Colonic mucosa (tissue), 4 donors: ENCODE data around the gene PLCG1. TPM values are rescaled to one million over a fixed set of nuclear protein-coding genes. Genes with fewer than 3 reads are reported as not detected.

Experiments used
- DNase-seq: peaks from one replicate; pipeline ENCODE4 v3.0.0-alpha.2; 2020
- H3K27ac ChIP-seq: fragments of 200-600 bp; one replicate; pipeline ENCODE4 v1.8.0; 2021
- H3K27me3 ChIP-seq: fragments of 200-600 bp; one replicate; pipeline ENCODE4 v1.8.0; 2021
- H3K36me3 ChIP-seq: fragments of 200-600 bp; one replicate; pipeline ENCODE4 v1.8.0; 2021
- H3K4me1 ChIP-seq: fragments of 200-600 bp; one replicate; pipeline ENCODE4 v1.8.0; 2021; ENCODE audit warnings: mild to moderate bottlenecking
- H3K4me3 ChIP-seq: fragments of 200-600 bp; one replicate; pipeline ENCODE4 v1.8.0; 2021
- H3K9ac ChIP-seq, 2 donors: one replicate each; pipeline ENCODE4 v1.7.0; 2013; ENCODE audit warnings: control low read depth in 2 of 2, low read depth in 2 of 2, low read length in 2 of 2
- H3K9me3 ChIP-seq: fragments of 200-600 bp; one replicate; pipeline ENCODE4 v1.8.0; 2021
- intact Hi-C: fragments of 100-400 bp; cut with DNase I; formaldehyde crosslinking; loops from one replicate; pipeline ENCODE4 v1.14.1; 2022
- total RNA-seq, 2 donors: library from RNA; stranded (reverse); fragmentation: NEBNext Ultra II Directional in 1 of 2; extraction: Animal tissue kit (Norgen Biotek cat#: 25700) in 1 of 2; gene quantifications; one replicate each; pipeline ENCODE4 v1.2.1, GENCODE V29; 2021
- TF ChIP-seq, protein P1 (sequence below): fragments of 200-600 bp; IDR thresholded peaks from one replicate; pipeline ENCODE4 v1.8.0; 2022; ENCODE audit warnings: antibody characterized with exemption, mild to moderate bottlenecking
- donor health status: healthy.
- donor health status: DM: no; HTN: no; CAD: no.
- donor health status: DM: no; HTN: no; CAD: no.

PLCG1 gene
- total RNA-seq, 2 donors from 2014 or later, result 57.3 to 67.4 TPM

DNA sequence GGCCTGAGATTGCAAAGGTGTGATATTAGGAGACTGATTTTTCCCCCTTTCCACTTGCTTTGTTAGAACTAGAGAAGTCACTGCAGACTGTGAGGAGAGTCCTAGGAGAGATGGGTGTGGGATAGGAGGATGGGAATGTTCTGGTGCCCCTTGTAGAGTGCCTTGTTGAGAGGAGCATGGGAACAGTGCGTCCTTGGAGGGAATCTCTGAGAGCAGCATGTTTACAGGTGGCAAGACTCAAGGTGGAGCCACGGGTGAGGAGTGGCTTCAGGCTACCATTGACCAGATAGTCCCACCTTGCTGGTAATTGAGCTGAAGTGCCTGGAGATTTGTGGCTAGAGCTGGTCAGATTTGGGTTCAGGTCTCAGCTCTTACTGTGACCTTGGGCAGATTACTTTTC lies 6.0 kb downstream of the PLCG1 start:
- no peaks in the 10 kb centered on the region for H3K9me3 ChIP-seq
- no peaks in the 10 kb centered on the region for H3K4me1 ChIP-seq
- no peak for DNase-seq
- no peaks in the 10 kb centered on the region for H3K27me3 ChIP-seq
- intact Hi-C loops, result no loop called here
- H3K27ac ChIP-seq, result no peak overlapping the region
- TF ChIP-seq, protein P1, sequence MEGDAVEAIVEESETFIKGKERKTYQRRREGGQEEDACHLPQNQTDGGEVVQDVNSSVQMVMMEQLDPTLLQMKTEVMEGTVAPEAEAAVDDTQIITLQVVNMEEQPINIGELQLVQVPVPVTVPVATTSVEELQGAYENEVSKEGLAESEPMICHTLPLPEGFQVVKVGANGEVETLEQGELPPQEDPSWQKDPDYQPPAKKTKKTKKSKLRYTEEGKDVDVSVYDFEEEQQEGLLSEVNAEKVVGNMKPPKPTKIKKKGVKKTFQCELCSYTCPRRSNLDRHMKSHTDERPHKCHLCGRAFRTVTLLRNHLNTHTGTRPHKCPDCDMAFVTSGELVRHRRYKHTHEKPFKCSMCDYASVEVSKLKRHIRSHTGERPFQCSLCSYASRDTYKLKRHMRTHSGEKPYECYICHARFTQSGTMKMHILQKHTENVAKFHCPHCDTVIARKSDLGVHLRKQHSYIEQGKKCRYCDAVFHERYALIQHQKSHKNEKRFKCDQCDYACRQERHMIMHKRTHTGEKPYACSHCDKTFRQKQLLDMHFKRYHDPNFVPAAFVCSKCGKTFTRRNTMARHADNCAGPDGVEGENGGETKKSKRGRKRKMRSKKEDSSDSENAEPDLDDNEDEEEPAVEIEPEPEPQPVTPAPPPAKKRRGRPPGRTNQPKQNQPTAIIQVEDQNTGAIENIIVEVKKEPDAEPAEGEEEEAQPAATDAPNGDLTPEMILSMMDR, result no peak
- no peaks in the 10 kb centered on the region for H3K36me3 ChIP-seq
- no peak overlapping the region for H3K4me3 ChIP-seq
- H3K9ac ChIP-seq, result no peak overlapping the region

DNA sequence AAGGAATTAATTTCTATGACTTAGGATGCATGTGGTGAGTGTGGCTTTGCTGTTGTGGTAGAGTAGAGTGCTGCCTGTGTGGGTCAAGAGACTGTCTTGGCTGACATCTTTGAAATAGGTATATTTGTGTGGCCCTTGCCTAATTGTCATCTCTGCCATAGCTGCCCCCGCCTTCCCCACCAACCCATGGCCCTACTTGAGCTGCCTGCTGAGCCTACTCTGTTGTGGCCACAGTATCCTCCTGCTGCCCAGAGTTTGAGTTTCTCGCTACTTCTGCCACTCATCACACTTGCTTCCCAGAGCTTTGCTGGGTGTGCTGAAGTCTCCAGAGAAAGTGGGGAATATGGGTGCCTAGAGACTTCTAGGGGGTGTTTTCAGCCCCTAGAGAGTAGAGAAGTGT lies 8.0 kb downstream of the PLCG1 start:
- Histone ChIP-seq H3K9me3 (no peaks in the 10 kb centered on the region), H3K27ac (no peak overlapping the region), H3K4me3 (no peak overlapping the region), H3K4me1 (peaks cover 11% of the 10 kb centered on the region), H3K9ac (no peak overlapping the region), H3K27me3 (no peaks in the 10 kb centered on the region), H3K36me3 (no peaks in the 10 kb centered on the region)
- TF ChIP-seq, protein P1, result no peak
- DNase-seq, result no peak
- intact Hi-C loops, result no loop called here

DNA sequence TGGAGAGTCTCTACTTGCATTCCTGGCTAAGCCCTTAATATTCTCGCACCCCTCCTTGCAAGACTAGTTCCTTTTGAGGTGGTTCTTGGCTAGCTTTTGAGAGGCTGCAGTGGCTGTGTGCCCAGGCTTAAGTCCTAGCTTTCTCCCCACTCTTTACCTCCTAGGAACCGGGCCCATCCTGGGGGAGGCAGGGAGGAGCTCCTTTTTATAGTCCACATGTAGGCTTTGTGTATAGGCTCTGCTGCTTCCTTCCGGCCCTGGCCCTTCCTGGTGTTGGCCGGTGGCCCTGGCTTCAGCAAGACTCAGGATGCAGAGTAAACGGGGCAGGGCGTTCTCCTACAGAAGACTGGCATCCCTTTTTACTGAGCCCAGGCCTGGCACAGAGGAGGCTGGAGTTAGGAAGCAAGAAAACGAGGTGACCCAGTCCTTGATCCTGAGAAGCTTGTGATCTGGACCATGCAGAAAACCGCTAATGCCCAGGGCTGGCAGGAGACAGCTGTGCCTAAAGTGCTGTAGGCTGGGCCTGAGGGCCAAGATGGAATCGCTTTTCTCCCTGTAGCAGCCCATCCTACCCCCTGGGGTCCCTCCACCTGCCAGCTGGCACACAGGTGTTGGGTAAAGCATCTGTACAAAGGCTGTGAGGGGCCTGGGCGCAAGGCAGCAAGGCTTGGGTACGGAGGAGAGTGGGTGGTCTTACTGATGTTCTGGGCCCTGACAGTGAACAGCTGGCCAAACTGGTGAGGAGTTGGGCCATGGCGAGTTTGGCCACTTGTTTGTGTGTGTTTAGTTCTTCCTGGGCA lies 8.7 kb downstream of the PLCG1 start:
- H3K9me3 ChIP-seq, result no peaks in the 10 kb centered on the region
- no peak for DNase-seq
- TF ChIP-seq, protein P1, result no peak
- no peaks in the 10 kb centered on the region for H3K27me3 ChIP-seq
- no peak overlapping the region for H3K4me3 ChIP-seq
- intact Hi-C loops, result no loop called here
- H3K36me3 ChIP-seq, result no peaks in the 10 kb centered on the region
- no peak overlapping the region for H3K9ac ChIP-seq
- peaks cover 15% of the 10 kb centered on the region for H3K4me1 ChIP-seq
- no peak overlapping the region for H3K27ac ChIP-seq

DNA sequence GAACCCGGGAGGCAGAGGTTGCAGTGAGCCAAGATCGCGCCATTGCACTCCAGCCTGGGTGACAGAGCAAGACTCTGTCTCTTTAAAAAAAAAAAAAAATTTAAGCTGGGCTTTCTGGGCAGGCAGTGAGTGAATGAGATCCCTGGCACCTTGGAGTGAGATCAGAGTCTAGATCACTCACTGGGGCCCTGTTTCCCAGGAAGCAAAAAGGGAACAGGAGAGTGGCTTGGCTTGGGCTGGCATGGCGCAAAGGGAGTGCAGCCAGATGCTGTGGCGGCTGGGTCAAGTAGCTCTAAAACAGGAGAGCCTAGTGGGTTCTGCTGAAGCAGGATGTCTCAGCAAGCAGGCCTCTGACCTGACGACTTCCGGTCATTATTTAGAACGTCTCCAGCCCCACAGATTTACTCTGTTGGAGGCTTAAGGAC lies 10.4 kb downstream of the PLCG1 start:
- DNase-seq, result no peak
- Histone ChIP-seq H3K9ac (no peak overlapping the region), H3K27ac (no peak overlapping the region), H3K9me3 (no peaks in the 10 kb centered on the region), H3K4me1 (peaks cover 15% of the 10 kb centered on the region), H3K36me3 (no peaks in the 10 kb centered on the region), H3K4me3 (no peak overlapping the region), H3K27me3 (no peaks in the 10 kb centered on the region)
- TF ChIP-seq, protein P1, result no peak
- intact Hi-C loops, result no loop called here

DNA sequence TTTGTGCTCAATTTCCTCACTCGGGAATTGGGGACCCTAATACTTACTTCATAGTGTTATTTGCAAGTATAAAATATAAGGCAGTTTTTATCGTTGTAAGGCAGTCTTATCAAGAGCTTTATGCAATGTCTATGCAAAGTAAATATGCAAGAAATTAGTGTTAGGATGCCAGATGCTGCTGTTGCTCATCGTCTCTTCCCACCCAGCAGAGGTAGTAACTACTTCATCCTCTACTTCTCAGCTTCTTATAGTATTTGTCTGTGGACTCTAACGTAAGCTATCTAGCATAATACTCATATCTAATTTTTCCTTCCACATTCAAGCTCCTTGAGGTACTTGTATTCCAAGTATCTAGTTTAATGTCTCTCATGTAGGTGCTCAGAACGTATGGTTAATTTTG lies 11.6 kb downstream of the PLCG1 start:
- H3K9me3 ChIP-seq, result no peaks in the 10 kb centered on the region
- intact Hi-C loops, result no loop called here
- H3K36me3 ChIP-seq, result no peaks in the 10 kb centered on the region
- no peak overlapping the region for H3K4me3 ChIP-seq
- TF ChIP-seq, protein P1, result no peak
- H3K27ac ChIP-seq, result peak overlapping the region; percentile 42
- H3K9ac ChIP-seq, result no peak overlapping the region
- H3K4me1 ChIP-seq, result peaks cover 15% of the 10 kb centered on the region
- H3K27me3 ChIP-seq, result no peaks in the 10 kb centered on the region
- DNase-seq, result no peak
